ENCODE measurements around the gene UNC13D. TPM values are rescaled to one million over a fixed set of nuclear protein-coding genes. Genes with fewer than 3 reads are reported as not detected.

UNC13D gene
- polyA plus RNA-seq, 1 experiment = 0.16 TPM

- H3K27me3 ChIP-seq (ENCODE audit: control insufficient read depth, insufficient read depth, low read length) = no peaks in the 10 kb centered on the region
- ChIA-PET CTCF (no interaction called here), POLR2A (no interaction called here)
- no peaks in the 10 kb centered on the region; the same call in 1 of the 2 replicates for H3K9me3 ChIP-seq (ENCODE audit: control insufficient read depth, insufficient read depth, low read length)
- DNase-seq (ENCODE audit: low read depth, low spot score) = no peak
- TF ChIP-seq, protein P1, sequence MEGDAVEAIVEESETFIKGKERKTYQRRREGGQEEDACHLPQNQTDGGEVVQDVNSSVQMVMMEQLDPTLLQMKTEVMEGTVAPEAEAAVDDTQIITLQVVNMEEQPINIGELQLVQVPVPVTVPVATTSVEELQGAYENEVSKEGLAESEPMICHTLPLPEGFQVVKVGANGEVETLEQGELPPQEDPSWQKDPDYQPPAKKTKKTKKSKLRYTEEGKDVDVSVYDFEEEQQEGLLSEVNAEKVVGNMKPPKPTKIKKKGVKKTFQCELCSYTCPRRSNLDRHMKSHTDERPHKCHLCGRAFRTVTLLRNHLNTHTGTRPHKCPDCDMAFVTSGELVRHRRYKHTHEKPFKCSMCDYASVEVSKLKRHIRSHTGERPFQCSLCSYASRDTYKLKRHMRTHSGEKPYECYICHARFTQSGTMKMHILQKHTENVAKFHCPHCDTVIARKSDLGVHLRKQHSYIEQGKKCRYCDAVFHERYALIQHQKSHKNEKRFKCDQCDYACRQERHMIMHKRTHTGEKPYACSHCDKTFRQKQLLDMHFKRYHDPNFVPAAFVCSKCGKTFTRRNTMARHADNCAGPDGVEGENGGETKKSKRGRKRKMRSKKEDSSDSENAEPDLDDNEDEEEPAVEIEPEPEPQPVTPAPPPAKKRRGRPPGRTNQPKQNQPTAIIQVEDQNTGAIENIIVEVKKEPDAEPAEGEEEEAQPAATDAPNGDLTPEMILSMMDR (IDR thresholded peaks at IDR 0.05; ENCODE audit: low read depth, low read length) = no peak
- H3K4me3 ChIP-seq (ENCODE audit: low read depth, low read length) = no peak overlapping the region
- no peak overlapping the region for H3K27ac ChIP-seq (ENCODE audit: low read depth, low read length)
These were observed 26.6 kb downstream of the UNC13D start for GRCh38 chr17:75817571-75817970.

GRCh38 chr17:75816693-75817092 is 27.5 kb downstream of the UNC13D start:
- no peak overlapping the region for H3K27ac ChIP-seq (ENCODE audit: low read depth, low read length)
- TF ChIP-seq, protein P1 (IDR thresholded peaks at IDR 0.05; ENCODE audit: low read depth, low read length) = no peak
- CTCF ChIA-PET = interaction anchor here (1.7 kb wide), 1 partner anchor 34 kb away, joined by 9 read pairs; no protein-coding TSS in a partner anchor
- no peak overlapping the region for H3K4me3 ChIP-seq (ENCODE audit: low read depth, low read length)
- POLR2A ChIA-PET = no interaction called here
- no peaks in the 10 kb centered on the region for H3K27me3 ChIP-seq (ENCODE audit: control insufficient read depth, insufficient read depth, low read length)
- no peaks in the 10 kb centered on the region; the same call in 1 of the 2 replicates for H3K9me3 ChIP-seq (ENCODE audit: control insufficient read depth, insufficient read depth, low read length)
- DNase-seq (ENCODE audit: low read depth, low spot score) = no peak

- TF ChIP-seq, protein P1 (IDR thresholded peaks at IDR 0.05; ENCODE audit: low read depth, low read length) = no peak
- Histone ChIP-seq H3K4me3 (ENCODE audit: low read depth, low read length) (no peak overlapping the region), H3K27ac (ENCODE audit: low read depth, low read length) (peak overlapping the region; percentile 75), H3K27me3 (ENCODE audit: control insufficient read depth, insufficient read depth, low read length) (no peaks in the 10 kb centered on the region), H3K9me3 (ENCODE audit: control insufficient read depth, insufficient read depth, low read length) (no peaks in the 10 kb centered on the region; the same call in 1 of the 2 replicates)
- DNase-seq (ENCODE audit: low read depth, low spot score) = no peak
- CTCF ChIA-PET = interaction anchor here (1.4 to 2.3 kb wide), 3 partner anchors 12 to 32 kb away, joined by 4 to 12 read pairs (median 9); no protein-coding TSS in a partner anchor
- POLR2A ChIA-PET = interaction anchor here (0.5 to 1.6 kb wide), 4 partner anchors 10 to 63 kb away, joined by 3 to 19 read pairs (median 3); a partner anchor contains a TSS
These were observed 28.8 kb downstream of the UNC13D start for GRCh38 chr17:75815399-75815798.

DNA sequence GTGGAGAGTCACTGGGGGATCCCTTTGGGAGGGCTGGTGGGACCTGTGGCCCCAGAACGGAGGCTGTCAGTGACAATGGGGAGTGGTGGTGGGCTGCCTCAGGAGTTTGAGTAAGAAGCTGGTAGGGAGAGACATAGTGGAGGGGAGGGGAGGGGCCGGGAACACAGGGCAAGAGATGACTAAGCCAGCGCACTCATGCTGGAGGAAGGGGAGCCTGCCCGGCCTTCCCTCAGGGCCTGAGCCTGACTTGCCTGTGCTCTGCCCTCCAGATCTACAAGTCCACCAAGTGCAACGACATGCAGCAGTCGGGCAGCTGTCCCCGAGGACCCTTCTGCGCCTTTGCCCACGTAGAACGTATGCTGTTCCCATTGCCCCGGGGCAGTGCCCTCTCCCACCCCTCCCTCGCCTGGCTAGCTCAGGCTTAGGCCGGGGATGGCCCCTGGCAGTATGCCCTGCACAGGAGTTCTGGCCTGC is 29.3 kb downstream of the UNC13D start:
- Histone ChIP-seq H3K9me3 (ENCODE audit: control insufficient read depth, insufficient read depth, low read length) (no peaks in the 10 kb centered on the region; the same call in 1 of the 2 replicates), H3K4me3 (ENCODE audit: low read depth, low read length) (no peak overlapping the region), H3K27ac (ENCODE audit: low read depth, low read length) (peak overlapping the region; percentile 75), H3K27me3 (ENCODE audit: control insufficient read depth, insufficient read depth, low read length) (no peaks in the 10 kb centered on the region)
- TF ChIP-seq, protein P1 (IDR thresholded peaks at IDR 0.05; ENCODE audit: low read depth, low read length) = no peak
- DNase-seq (ENCODE audit: low read depth, low spot score) = peak; percentile 39
- CTCF ChIA-PET = interaction anchor here (1.4 to 2.3 kb wide), 2 partner anchors 12 to 15 kb away, joined by 4 to 12 read pairs; no protein-coding TSS in a partner anchor
- POLR2A ChIA-PET = interaction anchor here (0.5 to 1.6 kb wide), 7 partner anchors 8 to 79 kb away, joined by 3 to 19 read pairs (median 3); a partner anchor contains a TSS

GRCh38 chr17:75814021-75814395 is 30.2 kb downstream of the UNC13D start:
- Histone ChIP-seq H3K9me3 (ENCODE audit: control insufficient read depth, insufficient read depth, low read length) (no peaks in the 10 kb centered on the region; the same call in 1 of the 2 replicates), H3K27ac (ENCODE audit: low read depth, low read length) (no peak overlapping the region), H3K27me3 (ENCODE audit: control insufficient read depth, insufficient read depth, low read length) (no peaks in the 10 kb centered on the region), H3K4me3 (ENCODE audit: low read depth, low read length) (no peak overlapping the region)
- no peak for DNase-seq (ENCODE audit: low read depth, low spot score)
- CTCF ChIA-PET = interaction anchor here (2.3 kb wide), 1 partner anchor 13 kb away, joined by 12 read pairs; no protein-coding TSS in a partner anchor
- TF ChIP-seq, protein P1 (IDR thresholded peaks at IDR 0.05; ENCODE audit: low read depth, low read length) = no peak
- POLR2A ChIA-PET = interaction anchor here (1.2 kb wide), 1 partner anchor 34 kb away, joined by 3 read pairs; no protein-coding TSS in a partner anchor
